GM19468 (cell line): Measurements from ENCODE around the gene WHAMM.
"Not testable (repeated sequence)": the region's sequence is repeated elsewhere in the genome, so short reads cannot be mapped to it uniquely, and the experiment has no call there.

ENCODE experiments used
- ATAC-seq: cut with Tn5 transposase; IDR thresholded peaks from one replicate; pipeline ENCODE4 v1.9.1; 2021; ENCODE audit warnings: mild to moderate bottlenecking, moderate library complexity, moderate number of reproducible peaks; ENCODE audit not compliant: unreplicated experiment; ENCODE audit errors: extremely low read depth

WHAMM gene

DNA sequence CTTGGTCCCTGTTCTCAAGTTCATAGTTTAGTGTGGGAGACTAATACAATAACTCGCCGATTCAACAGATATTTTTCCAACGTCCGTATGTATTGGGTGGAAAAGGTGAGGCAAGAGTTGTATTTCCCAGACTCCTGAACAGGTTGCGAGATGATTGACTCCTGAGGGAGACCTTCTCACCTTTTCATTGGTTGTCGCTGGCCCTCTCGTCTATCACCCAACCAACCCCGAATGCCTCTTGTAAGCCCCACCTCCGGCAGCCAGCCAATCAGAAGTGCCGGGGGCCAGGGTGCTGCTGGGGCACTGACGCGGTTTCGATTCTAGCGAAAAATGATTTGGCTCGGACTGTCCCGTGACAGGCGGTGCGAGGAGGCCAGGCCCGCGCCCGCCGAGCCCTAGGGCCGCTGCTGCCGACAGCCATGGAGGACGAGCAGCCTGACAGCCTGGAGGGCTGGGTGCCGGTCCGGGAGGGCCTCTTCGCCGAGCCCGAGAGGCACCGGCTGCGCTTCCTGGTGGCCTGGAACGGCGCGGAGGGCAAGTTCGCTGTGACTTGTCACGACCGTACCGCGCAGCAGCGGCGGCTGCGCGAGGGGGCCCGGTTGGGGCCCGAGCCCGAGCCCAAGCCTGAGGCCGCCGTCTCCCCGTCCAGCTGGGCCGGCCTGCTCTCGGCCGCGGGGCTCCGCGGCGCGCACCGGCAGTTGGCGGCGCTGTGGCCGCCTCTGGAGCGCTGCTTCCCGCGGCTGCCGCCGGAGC lies at the start of gene WHAMM:
Gene WHAMM, plus strand, starts transcription at position 321 of the 753 bp plus-strand sequence. Its CDS starts 99 bp downstream, at position 420.
- ATAC-seq: peak; percentile 68

GRCh38 chr15:82763361-82764116 lies 45.9 kb upstream of the WHAMM start:
- ATAC-seq: no peak

- ATAC-seq: no peak
These were observed 45.3 kb upstream of the WHAMM start for GRCh38 chr15:82764117-82764490.

DNA sequence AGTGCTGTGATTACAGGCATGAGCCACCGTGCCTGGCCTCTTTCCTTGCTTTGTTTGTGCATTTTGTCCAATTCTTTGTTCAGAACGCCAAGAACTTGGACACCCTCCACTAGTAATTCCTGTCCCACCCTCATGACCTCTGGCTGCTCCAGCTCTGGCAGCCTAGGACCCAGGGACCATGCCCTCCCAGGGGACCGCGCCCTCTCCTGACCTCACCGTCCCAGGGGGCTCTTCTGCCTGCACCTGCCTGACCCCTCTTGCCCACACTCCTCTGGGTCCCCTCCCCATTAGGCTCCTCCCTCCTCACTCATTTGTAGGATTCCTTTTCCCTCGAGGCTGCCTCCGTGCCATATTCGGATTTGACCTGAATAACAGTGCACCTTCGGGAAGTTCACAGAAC lies 44.7 kb upstream of the WHAMM start:
- no peak for ATAC-seq

- ATAC-seq: not testable (repeated sequence)
These were observed 43.2 kb upstream of the WHAMM start for GRCh38 chr15:82766201-82766600.

DNA sequence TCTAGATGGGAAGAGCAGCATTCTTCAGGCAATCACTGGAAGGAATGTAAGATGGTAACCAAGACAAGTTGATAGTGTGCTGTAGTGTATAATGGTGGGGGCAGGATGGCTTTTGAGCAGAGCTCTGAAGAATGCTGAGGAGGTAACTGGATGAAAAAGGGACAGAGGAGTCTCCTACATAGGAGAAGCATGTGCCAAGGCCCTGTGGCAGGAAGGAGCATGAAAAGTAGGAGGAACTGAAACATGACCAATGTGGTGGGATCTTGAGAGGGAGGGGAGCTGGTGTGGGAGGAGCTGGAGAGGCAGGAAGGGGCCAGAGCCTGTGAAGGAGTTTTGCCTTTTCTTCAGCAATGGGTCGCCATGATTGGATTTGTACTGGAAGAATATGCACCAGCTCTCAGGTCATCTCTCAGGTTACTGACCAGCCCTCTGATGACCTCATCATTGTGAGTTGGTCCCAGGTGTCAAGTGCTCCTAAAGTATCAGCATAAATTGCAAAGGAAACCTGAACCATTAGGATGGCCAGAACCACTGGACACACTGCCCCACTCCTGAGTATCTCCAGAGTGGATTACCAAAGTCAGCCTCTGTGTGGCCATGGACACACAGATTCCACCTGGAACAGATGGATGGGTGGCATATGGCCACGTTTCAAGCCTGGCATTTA lies 42.1 kb upstream of the WHAMM start:
- no peak for ATAC-seq

GRCh38 chr15:82768414-82769054 lies 40.9 kb upstream of the WHAMM start:
- no peak for ATAC-seq

GRCh38 chr15:82771789-82772607 lies 37.4 kb upstream of the WHAMM start:
- no peak for ATAC-seq

- no peak for ATAC-seq
These were observed 34.9 kb upstream of the WHAMM start for GRCh38 chr15:82774496-82774895.

DNA sequence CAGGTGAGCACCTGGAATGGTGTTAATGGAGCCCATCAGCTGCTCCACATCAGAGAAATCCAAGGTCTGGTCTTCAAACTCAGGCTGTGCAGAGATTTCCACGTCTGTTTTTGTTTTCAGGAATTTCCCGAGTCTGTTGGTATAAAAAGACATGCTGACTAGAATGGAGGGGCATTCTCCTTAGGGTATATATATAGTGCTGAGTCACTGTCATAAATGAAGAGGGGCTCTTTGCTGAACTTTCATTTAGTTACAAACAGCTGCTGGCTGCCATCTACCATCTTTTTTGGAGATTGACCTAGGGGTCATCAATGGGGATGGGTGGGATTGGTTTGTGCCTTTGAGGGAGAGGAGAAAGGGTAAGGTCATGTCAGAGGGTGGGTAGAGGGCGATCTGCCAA lies 30.7 kb upstream of the WHAMM start:
- no peak for ATAC-seq

GRCh38 chr15:82781349-82781748 lies 28.1 kb upstream of the WHAMM start:
- no peak for ATAC-seq

GRCh38 chr15:82788496-82788895 lies 20.9 kb upstream of the WHAMM start:
- ATAC-seq: no peak

DNA sequence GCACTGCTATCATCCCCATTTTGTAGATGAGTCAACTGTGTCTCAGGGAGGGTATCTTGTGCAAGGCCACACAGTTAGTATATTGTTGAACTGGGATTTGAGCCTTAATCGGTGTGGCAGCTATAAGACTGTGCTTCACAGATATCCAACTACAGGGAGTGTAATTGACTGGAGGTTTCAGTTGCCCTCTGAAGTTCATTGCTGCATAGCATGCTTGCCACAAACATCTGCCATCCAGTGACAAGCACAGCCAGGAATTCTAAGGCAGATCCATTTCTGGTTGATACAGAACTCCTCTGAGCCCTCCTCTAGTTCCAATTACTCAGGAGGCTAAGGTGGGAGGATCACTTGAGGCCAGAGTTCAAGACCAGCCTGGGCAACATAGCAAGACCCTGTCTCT lies 19.9 kb upstream of the WHAMM start:
- ATAC-seq: no peak

- ATAC-seq: no peak
These were observed 19.1 kb upstream of the WHAMM start for GRCh38 chr15:82790321-82790720.

GRCh38 chr15:82792068-82792467 lies 17.4 kb upstream of the WHAMM start:
- no peak for ATAC-seq

- no peak for ATAC-seq
These were observed 15.7 kb upstream of the WHAMM start for GRCh38 chr15:82793737-82794136.

- ATAC-seq: no peak
These were observed 11.3 kb upstream of the WHAMM start for GRCh38 chr15:82798104-82798503.

GRCh38 chr15:82798531-82799166 lies 10.8 kb upstream of the WHAMM start:
- no peak for ATAC-seq

DNA sequence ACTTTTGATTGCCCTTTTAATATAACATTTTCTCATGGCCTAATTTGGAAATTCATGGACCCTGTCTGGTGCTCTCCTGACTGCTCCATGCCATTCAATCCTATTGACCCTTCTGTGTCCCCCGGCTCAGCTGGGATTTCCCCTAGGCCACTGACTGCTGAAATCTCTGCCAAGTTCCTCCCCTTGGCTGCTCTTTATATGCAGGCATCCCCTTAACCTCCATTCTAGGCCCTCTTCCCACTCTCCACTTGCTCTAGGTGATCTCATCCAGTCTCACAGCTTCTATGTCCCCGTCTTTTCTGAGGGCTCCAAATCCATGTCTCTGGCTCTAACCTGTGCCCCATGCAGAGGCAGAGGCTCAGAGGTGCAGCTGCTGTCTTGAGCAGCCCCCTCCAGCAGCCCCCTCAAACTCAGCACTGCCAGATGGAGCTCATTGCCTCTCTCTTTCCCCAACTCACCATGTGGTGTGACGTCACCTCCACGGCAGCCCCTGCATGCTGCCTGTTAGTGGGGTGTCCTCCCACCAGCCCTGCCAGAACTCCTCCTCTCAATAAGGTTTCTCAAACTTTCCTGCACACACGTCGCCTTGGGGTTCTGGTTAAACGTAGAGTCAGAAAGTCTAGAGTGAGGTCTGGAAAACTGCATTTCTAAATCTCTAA lies 10.1 kb upstream of the WHAMM start:
- no peak for ATAC-seq
